Measurements from ENCODE around the gene ANKMY1. TPM values are rescaled to one million over a fixed set of nuclear protein-coding genes. Genes with fewer than 3 reads are reported as not detected.

Gene ANKMY1
- total RNA-seq, 1 experiment from 2014 or later: 85.7 TPM

GRCh38 chr2:240508832-240509545 lies 48.8 kb downstream of the ANKMY1 start:
- POLR2A ChIA-PET (ENCODE audit: unreplicated experiment): no interaction called here
- BruUV-seq (replicated peaks): no TSS peak
- TF ChIP-seq, protein P1, sequence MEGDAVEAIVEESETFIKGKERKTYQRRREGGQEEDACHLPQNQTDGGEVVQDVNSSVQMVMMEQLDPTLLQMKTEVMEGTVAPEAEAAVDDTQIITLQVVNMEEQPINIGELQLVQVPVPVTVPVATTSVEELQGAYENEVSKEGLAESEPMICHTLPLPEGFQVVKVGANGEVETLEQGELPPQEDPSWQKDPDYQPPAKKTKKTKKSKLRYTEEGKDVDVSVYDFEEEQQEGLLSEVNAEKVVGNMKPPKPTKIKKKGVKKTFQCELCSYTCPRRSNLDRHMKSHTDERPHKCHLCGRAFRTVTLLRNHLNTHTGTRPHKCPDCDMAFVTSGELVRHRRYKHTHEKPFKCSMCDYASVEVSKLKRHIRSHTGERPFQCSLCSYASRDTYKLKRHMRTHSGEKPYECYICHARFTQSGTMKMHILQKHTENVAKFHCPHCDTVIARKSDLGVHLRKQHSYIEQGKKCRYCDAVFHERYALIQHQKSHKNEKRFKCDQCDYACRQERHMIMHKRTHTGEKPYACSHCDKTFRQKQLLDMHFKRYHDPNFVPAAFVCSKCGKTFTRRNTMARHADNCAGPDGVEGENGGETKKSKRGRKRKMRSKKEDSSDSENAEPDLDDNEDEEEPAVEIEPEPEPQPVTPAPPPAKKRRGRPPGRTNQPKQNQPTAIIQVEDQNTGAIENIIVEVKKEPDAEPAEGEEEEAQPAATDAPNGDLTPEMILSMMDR (conservative IDR thresholded peaks at IDR 0.05): no peak
- no peak for TF ChIP-seq EZH2 (IDR thresholded peaks at IDR 0.05; ENCODE audit: low read depth)

GRCh38 chr2:240507778-240508251 lies 50.0 kb downstream of the ANKMY1 start:
- no peak overlapping the region for H3K27ac ChIP-seq
- CTCF ChIA-PET: no interaction called here
- intact Hi-C loops (cut with micrococcal nuclease; ENCODE audit: unreplicated experiment): no loop called here
- POLR2A ChIA-PET (ENCODE audit: unreplicated experiment): no interaction called here
- peaks cover 6% of the 10 kb centered on the region for H3K36me3 ChIP-seq (ENCODE audit: low read depth)
- H3K9me3 ChIP-seq (ENCODE audit: insufficient read depth, low read depth): no peaks in the 10 kb centered on the region
- H2AFZ ChIP-seq: no peak overlapping the region
- no peak overlapping the region for H3K4me3 ChIP-seq
- H3K4me1 ChIP-seq (replicated peaks; ENCODE audit: insufficient read depth): no peaks in the 10 kb centered on the region
- H3F3A ChIP-seq (ENCODE audit: insufficient read depth, low read depth): no peaks in the 10 kb centered on the region
- H3K79me2 ChIP-seq (ENCODE audit: low read depth): no peaks in the 10 kb centered on the region
- BruUV-seq (replicated peaks): no TSS peak
- H3K9me2 ChIP-seq (ENCODE audit: insufficient read depth): no peaks in the 10 kb centered on the region
- H3K27me3 ChIP-seq (ENCODE audit: insufficient read depth, low read depth): no peaks in the 10 kb centered on the region
- 0 out of 2 replicates have a peak, but pooled peaks cover 4% of the 10 kb centered on the region for H4K20me1 ChIP-seq (ENCODE audit: insufficient read depth)
- no peak overlapping the region for H3K4me2 ChIP-seq
- TF ChIP-seq, protein P1 (conservative IDR thresholded peaks at IDR 0.05): no peak
- no peak for TF ChIP-seq EZH2 (IDR thresholded peaks at IDR 0.05; ENCODE audit: low read depth)
- no peak for DNase-seq

More at GRCh38 chr2:240508832-240509545, 48.8 kb downstream of the ANKMY1 start:
- no peaks in the 10 kb centered on the region for H3K9me2 ChIP-seq (ENCODE audit: insufficient read depth)
- no peaks in the 10 kb centered on the region for H3K9me3 ChIP-seq (ENCODE audit: insufficient read depth, low read depth)
- DNase-seq: no peak
- H3K36me3 ChIP-seq (ENCODE audit: low read depth): peaks cover 6% of the 10 kb centered on the region
- peaks cover under 1% of the 10 kb centered on the region; the same call in 1 of the 2 replicates for H3F3A ChIP-seq (ENCODE audit: insufficient read depth, low read depth)
- CTCF ChIA-PET: no interaction called here
- H4K20me1 ChIP-seq (ENCODE audit: insufficient read depth): peaks cover 11% of the 10 kb centered on the region
- no peak overlapping the region for H3K4me3 ChIP-seq
- no peaks in the 10 kb centered on the region for H3K79me2 ChIP-seq (ENCODE audit: low read depth)
- intact Hi-C loops (cut with micrococcal nuclease; ENCODE audit: unreplicated experiment): no loop called here
- H3K27ac ChIP-seq: no peak overlapping the region
- no peak overlapping the region for H2AFZ ChIP-seq
- no peaks in the 10 kb centered on the region for H3K27me3 ChIP-seq (ENCODE audit: insufficient read depth, low read depth)
- H3K4me1 ChIP-seq (replicated peaks; ENCODE audit: insufficient read depth): no peaks in the 10 kb centered on the region
- H3K4me2 ChIP-seq: no peak overlapping the region

- no peak for TF ChIP-seq EZH2 (IDR thresholded peaks at IDR 0.05; ENCODE audit: low read depth)
- TF ChIP-seq, protein P1 (conservative IDR thresholded peaks at IDR 0.05): no peak
- no peak overlapping the region for H3K4me2 ChIP-seq
- ChIA-PET POLR2A (ENCODE audit: unreplicated experiment) (no interaction called here), CTCF (no interaction called here)
- H3K4me1 ChIP-seq (replicated peaks; ENCODE audit: insufficient read depth): no peaks in the 10 kb centered on the region
- no peak for DNase-seq
- H3K27me3 ChIP-seq (ENCODE audit: insufficient read depth, low read depth): no peaks in the 10 kb centered on the region
- intact Hi-C loops (cut with micrococcal nuclease; ENCODE audit: unreplicated experiment): no loop called here
- peaks cover 6% of the 10 kb centered on the region for H3K36me3 ChIP-seq (ENCODE audit: low read depth)
- H3K9me2 ChIP-seq (ENCODE audit: insufficient read depth): no peaks in the 10 kb centered on the region
- no TSS peak for BruUV-seq (replicated peaks)
- no peaks in the 10 kb centered on the region for H3K9me3 ChIP-seq (ENCODE audit: insufficient read depth, low read depth)
- no peak overlapping the region for H2AFZ ChIP-seq
- H3K79me2 ChIP-seq (ENCODE audit: low read depth): no peaks in the 10 kb centered on the region
- no peaks in the 10 kb centered on the region for H3F3A ChIP-seq (ENCODE audit: insufficient read depth, low read depth)
- H3K4me3 ChIP-seq: no peak overlapping the region
- H3K27ac ChIP-seq: no peak overlapping the region
- 0 out of 2 replicates have a peak, but pooled peaks cover 3% of the 10 kb centered on the region for H4K20me1 ChIP-seq (ENCODE audit: insufficient read depth)
Observed at GRCh38 chr2:240507060-240507777, 50.6 kb downstream of the ANKMY1 start.
